HG02798 (cell line): ENCODE data around the gene THOC2.
"Not testable (repeated sequence)": the region's sequence is repeated elsewhere in the genome, so short reads cannot be mapped to it uniquely, and the experiment has no call there.

ENCODE experiments used
- ATAC-seq: cut with Tn5 transposase; IDR thresholded peaks from one replicate; pipeline ENCODE4 v1.9.1; 2021; ENCODE audit warnings: mild to moderate bottlenecking; ENCODE audit not compliant: unreplicated experiment, poor library complexity

THOC2 gene

GRCh38 chrX:123581586-123581985, 151.3 kb downstream of the THOC2 start:
- no peak for ATAC-seq

- ATAC-seq = no peak
Observed at GRCh38 chrX:123580792-123581191, 152.1 kb downstream of the THOC2 start.

GRCh38 chrX:123574027-123574426, 158.8 kb downstream of the THOC2 start:
- ATAC-seq = not testable (repeated sequence)

GRCh38 chrX:123570011-123570590, 162.8 kb downstream of the THOC2 start:
- no peak for ATAC-seq

GRCh38 chrX:123563167-123563566, 169.7 kb downstream of the THOC2 start:
- no peak for ATAC-seq

GRCh38 chrX:123562342-123563146, 170.3 kb downstream of the THOC2 start:
- no peak for ATAC-seq

- ATAC-seq = no peak
Observed at GRCh38 chrX:123561439-123562215, 171.2 kb downstream of the THOC2 start.

- ATAC-seq = no peak
Observed at GRCh38 chrX:123550829-123551228, 182.0 kb downstream of the THOC2 start.
